HG02943 (cell line): ENCODE measurements around the gene C2orf72.
"Not testable (repeated sequence)": the region's sequence is repeated elsewhere in the genome, so short reads cannot be mapped to it uniquely, and the experiment has no call there.

Experiments used
- ATAC-seq: cut with Tn5 transposase; IDR thresholded peaks from one replicate; pipeline ENCODE4 v1.9.1; 2021; ENCODE audit warnings: mild to moderate bottlenecking, low read depth, moderate library complexity; ENCODE audit not compliant: unreplicated experiment

Gene C2orf72

DNA sequence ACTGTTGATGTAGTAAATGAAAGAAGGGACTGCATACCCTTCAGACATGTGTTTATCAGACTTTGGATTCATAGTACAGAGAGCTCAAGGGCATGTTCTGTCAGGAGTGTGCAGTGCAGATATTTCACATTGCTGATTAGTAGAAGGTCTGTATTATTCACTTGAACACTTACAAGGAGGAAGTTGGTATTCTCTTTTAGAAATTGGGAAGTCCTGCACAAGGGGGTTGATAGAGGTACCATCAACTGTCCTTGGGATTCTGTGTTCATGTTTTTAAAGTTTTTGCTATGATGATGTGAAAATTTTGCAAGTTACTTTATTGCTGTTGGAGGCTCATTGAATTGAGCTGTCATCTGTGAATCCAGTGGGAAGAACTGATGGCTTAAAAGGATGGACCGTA, 26.0 kb downstream of the C2orf72 start:
- ATAC-seq: no peak

DNA sequence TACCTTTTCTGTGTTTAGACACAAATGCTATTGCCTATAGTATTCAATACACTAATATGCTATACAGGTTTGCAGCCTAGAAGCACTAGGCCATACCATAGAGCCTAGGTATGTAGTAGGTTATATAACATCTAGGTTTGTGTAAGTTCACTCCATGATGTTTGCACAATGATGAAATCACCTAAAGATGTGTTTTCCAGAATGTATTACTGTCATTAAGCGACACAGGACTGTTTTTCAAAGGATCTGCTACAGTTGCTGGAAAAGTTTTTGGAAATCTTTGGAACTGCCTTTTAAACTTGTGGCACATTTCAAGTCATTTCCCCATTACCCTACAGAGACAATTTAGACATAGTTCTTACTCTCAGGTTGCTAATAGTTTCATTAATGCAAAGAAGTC, 28.6 kb downstream of the C2orf72 start:
- ATAC-seq: no peak

DNA sequence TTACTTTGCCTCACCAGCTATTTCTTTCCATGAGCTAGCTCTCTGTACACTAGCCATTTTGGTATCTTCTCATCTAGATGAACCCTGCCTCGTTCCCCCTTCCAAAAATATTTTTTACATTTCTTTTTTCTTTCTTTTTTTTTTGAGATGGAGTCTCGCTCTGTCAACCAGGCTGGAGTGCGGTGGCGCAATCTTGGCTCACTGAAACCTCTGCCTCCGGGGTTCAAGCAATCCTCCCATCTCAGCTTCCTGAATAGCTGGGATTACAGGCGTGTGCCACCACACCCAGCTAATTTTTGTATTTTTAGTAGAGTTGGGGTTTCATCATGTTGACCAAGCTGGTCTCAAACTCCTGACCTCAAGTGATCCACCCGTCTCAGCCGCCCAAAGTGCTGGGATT, 30.2 kb downstream of the C2orf72 start:
- not testable (repeated sequence) for ATAC-seq

- ATAC-seq: no peak
Measured at GRCh38 chr2:231068525-231069222, 31.4 kb downstream of the C2orf72 start.

DNA sequence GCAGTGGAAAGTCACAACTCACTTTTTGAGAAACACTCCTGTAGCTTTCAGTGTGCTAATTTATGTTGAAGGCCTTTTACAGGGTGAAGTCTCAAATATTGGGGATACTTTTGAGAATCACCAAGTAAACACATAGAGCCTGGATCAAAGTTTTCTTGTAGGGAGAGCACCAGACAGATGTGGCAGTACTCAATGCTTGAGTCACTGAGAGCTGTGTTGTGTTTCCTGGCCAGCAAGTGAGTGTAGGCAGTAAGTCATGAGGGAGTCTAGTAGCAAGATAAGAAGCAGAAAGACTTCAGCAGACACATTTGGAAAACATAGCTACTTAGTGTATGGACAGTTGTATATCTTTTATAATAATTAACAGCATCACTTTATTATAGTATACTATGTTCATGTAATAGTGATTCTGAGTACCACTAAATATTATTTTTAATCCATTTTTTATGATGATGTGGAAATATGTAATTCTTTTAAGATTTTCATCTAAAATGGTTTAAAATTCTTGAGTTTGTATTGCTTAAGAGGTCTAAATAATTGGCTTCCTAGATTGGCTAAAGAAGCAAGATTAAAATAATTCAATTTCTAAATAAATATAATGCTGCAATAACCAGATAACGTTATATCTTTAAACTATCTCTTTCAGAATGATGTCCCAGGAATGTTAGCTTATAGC, 32.2 kb downstream of the C2orf72 start:
- ATAC-seq: no peak

GRCh38 chr2:231084565-231084964, 47.2 kb downstream of the C2orf72 start:
- no peak for ATAC-seq

DNA sequence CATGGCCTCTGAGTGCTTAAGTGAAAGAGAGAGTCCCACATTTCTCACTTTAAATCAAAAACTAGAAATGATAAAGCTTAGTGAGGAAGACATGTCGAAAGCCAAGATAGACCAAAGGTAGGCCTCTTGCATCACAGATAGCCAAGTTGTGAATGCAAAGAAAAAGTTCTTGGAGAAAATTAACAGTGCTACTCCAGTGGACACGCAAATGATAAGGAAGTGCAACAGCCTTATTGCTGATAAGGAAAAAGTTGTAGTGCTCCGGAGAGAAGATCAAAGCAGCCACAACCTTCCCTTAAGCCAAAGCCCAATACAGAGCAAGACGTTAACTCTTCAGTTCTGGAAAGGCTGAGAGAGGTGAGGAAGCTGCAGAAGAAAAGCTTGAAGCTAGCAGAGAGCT, 51.4 kb downstream of the C2orf72 start:
- ATAC-seq: no peak

- no peak for ATAC-seq
Measured at GRCh38 chr2:231093933-231094332, 56.6 kb downstream of the C2orf72 start.

GRCh38 chr2:231094736-231095346, 57.5 kb downstream of the C2orf72 start:
- ATAC-seq: no peak
